Vagina (tissue), 2 donors: ENCODE measurements around the gene LILRB3.

ENCODE experiments used
- POLR2AphosphoS5 ChIP-seq, 2 donors: sonication (generic); formaldehyde crosslinking; IDR thresholded peaks; one replicate each; pipeline ENCODE4 v1.9.0; 2017; ENCODE audit warnings: antibody characterized with exemption in 2 of 2, mild to moderate bottlenecking in 2 of 2, low read depth in 1 of 2; ENCODE audit not compliant: insufficient read depth in 1 of 2
- TF ChIP-seq, protein P1 (sequence below), 3 experiments: fragments of 450-650 bp in 2 of 3; fragments of 200-600 bp in 1 of 3; sonication (generic) in 1 of 3; IDR thresholded peaks; one replicate each; pipeline ENCODE4 v1.5.1; 2017 to 2019; ENCODE audit warnings: antibody characterized with exemption in 3 of 3, mild to moderate bottlenecking in 2 of 3, moderate library complexity in 2 of 3

DNA sequence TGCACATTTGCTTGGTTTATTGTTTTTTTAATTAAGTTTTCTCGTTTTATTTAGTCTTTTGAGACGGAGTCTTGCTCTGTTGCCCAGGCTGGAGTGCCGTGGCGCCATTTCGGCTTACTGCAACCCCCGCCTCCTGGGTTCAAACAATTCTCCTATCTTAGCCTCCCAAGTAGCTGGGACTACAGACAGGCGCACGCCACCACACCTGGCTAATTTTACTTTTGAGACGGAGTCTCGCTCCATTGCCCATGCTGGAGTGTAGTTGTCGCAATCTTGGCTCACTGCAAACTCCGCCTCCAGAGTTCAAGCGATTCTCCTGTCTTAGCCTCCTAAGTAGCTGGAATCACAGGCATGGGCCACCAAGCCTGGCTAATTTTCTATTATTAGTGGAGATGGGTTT, 20.8 kb downstream of the LILRB3 start:
- TF ChIP-seq POLR2AphosphoS5 (IDR thresholded peaks at IDR 0.05; ENCODE audit: insufficient read depth in 1 of 2, low read depth in 1 of 2) = no peak
- TF ChIP-seq, protein P1, sequence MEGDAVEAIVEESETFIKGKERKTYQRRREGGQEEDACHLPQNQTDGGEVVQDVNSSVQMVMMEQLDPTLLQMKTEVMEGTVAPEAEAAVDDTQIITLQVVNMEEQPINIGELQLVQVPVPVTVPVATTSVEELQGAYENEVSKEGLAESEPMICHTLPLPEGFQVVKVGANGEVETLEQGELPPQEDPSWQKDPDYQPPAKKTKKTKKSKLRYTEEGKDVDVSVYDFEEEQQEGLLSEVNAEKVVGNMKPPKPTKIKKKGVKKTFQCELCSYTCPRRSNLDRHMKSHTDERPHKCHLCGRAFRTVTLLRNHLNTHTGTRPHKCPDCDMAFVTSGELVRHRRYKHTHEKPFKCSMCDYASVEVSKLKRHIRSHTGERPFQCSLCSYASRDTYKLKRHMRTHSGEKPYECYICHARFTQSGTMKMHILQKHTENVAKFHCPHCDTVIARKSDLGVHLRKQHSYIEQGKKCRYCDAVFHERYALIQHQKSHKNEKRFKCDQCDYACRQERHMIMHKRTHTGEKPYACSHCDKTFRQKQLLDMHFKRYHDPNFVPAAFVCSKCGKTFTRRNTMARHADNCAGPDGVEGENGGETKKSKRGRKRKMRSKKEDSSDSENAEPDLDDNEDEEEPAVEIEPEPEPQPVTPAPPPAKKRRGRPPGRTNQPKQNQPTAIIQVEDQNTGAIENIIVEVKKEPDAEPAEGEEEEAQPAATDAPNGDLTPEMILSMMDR (IDR thresholded peaks at IDR 0.05) = no peak
